ENCODE data around the gene KIFAP3.
"Not testable (repeated sequence)": the region's sequence is repeated elsewhere in the genome, so short reads cannot be mapped to it uniquely, and the experiment has no call there.

KIFAP3 gene

DNA sequence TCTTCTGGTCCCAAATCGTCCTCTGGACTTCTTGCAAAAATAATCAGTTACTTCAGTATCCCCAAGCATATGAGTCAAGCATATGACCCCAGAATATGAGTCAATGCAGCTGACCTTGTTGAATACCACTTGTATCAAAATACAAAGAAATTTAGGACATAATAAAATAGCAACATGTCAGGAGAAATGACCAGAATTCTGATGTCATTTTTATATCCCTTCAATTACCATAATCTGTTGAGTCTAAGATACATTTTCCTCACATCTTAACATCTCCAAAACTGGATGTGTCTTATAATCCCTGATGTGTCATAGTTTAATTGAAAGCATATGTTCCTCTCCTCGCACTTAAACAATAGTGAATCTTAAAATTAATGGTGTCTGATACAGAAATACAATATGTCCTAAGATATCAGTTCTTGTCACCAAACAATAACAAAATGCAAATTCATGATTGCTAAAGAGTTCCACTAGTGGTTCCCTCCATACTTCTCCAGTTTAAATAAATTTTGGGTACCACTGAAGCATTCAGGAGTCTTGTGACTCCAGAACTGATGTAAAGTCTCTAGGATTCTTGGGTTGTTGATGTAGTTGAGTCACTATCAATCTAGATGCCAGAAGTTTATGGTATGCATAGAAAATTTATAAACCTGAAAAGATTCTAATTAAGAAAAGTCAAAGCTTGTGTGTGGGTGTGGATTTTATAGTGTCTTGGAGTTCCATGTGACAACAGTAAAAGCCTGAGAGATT is 41.8 kb downstream of the KIFAP3 start:
- no peak for TF ChIP-seq POLR2A (IDR thresholded peaks at IDR 0.05; ENCODE audit: low read depth, low read length)
- no peak for DNase-seq (ENCODE audit: insufficient read length, low spot score)
- peak; percentile 81 for FAIRE-seq

GRCh38 chr1:170030212-170030611 is 44.3 kb downstream of the KIFAP3 start:
- DNase-seq (ENCODE audit: insufficient read length, low spot score), result no peak
- no peak for FAIRE-seq
- no peak for TF ChIP-seq POLR2A (IDR thresholded peaks at IDR 0.05; ENCODE audit: low read depth, low read length)

GRCh38 chr1:170027760-170028159 is 46.7 kb downstream of the KIFAP3 start:
- FAIRE-seq (no peak), DNase-seq (ENCODE audit: insufficient read length, low spot score) (no peak)
- no peak for TF ChIP-seq POLR2A (IDR thresholded peaks at IDR 0.05; ENCODE audit: low read depth, low read length)

DNA sequence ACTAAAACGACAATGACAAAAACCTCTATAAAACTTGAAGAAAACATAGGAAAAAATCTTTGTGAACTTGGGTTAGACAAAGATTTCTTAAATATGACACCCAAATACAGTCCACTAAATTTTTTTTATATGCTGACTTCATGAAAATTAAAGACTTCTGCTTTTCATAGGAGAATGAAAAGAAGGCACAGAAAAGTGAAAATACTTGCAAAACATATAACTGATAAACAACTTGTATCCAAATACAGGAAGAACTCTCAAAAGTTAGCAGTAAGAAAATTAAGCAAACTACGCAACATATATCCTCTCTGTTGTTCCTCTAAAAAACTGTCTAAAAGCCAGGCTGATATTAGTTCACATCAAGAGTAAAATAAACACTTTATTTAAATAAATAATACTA is 53.6 kb downstream of the KIFAP3 start:
- no peak for TF ChIP-seq POLR2A (IDR thresholded peaks at IDR 0.05; ENCODE audit: low read depth, low read length)
- FAIRE-seq (no peak), DNase-seq (ENCODE audit: insufficient read length, low spot score) (no peak)

- no peak for TF ChIP-seq POLR2A (IDR thresholded peaks at IDR 0.05; ENCODE audit: low read depth, low read length)
- no peak for FAIRE-seq
- no peak for DNase-seq (ENCODE audit: insufficient read length, low spot score)
These were observed 57.0 kb downstream of the KIFAP3 start for GRCh38 chr1:170017478-170017877.

DNA sequence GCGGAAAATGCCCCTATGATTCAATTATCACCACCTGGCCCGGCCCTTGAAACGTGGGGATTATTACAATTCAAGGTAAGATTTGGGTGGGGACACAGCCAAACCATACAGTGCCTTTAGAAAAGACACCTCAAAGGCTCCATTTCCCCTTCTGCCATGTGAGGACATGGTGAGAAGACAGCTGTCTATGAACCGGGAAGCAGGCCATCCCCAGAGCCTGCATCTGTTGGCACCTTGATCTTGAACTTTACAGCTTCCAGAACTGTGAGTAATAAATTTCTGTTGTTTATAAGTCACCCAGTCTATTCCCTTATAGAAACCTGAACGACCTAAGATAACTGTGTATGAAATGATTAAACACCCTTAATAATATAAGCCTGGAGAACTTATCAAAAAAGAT is 61.6 kb downstream of the KIFAP3 start:
- FAIRE-seq (no peak), DNase-seq (ENCODE audit: insufficient read length, low spot score) (no peak)
- no peak for TF ChIP-seq POLR2A (IDR thresholded peaks at IDR 0.05; ENCODE audit: low read depth, low read length)

DNA sequence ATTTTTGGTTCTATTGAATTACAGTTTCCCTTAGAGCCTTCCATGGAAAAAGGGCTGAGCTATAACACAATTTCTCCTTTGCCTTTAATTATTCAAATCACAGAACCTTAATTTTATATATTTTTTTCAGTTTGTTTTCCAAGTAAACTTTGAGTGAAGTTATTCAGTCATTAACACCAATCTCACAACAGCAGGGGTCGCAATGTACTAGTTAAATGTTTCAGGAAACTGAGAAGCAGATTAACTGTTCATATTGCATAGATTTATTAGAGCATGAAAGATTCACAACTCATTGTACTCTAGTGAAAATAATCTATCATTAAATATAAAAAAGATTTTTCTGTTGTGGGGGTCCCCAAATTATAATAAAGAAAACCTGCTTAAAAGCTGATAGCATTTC is 64.1 kb downstream of the KIFAP3 start:
- DNase-seq (ENCODE audit: insufficient read length, low spot score), result no peak
- no peak for FAIRE-seq
- no peak for TF ChIP-seq POLR2A (IDR thresholded peaks at IDR 0.05; ENCODE audit: low read depth, low read length)

DNA sequence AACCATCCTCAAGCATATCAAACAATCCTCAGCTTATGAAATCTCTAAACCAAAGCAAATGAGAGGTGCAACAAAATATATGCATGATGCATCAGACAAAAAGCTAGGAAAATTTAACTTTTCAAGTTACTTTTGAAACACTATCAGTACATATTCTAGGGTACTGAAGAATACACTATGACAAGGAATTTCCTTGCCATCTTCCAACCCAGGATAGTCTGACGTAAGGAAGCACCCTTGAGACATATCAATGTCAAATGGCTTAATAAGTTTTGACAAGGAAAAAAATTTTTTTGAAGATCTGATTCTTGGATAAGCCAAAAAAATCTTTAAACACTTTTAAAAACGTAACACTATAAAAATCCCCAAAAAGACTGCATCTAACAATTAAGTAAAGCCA is 64.9 kb downstream of the KIFAP3 start:
- DNase-seq (ENCODE audit: insufficient read length, low spot score) (no peak), FAIRE-seq (no peak)
- no peak for TF ChIP-seq POLR2A (IDR thresholded peaks at IDR 0.05; ENCODE audit: low read depth, low read length)

DNA sequence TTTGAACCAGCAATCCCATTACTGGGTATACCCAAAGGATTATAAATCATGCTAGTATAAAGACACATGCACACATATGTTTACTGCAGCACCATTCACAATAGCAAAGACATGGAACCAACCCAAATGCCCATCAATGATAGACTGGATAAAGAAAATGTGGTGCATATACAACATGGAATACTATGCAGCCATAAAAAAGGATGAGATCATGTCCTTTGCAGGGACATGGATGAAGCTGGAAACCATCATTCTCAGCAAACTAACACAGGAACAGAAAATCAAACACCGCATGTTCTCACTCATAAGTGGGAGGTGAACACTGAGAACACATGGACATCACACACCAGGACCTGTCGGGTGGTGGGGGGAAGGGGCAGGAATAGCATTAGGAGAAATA is 65.8 kb downstream of the KIFAP3 start:
- DNase-seq (ENCODE audit: insufficient read length, low spot score); FAIRE-seq: not testable (repeated sequence)

DNA sequence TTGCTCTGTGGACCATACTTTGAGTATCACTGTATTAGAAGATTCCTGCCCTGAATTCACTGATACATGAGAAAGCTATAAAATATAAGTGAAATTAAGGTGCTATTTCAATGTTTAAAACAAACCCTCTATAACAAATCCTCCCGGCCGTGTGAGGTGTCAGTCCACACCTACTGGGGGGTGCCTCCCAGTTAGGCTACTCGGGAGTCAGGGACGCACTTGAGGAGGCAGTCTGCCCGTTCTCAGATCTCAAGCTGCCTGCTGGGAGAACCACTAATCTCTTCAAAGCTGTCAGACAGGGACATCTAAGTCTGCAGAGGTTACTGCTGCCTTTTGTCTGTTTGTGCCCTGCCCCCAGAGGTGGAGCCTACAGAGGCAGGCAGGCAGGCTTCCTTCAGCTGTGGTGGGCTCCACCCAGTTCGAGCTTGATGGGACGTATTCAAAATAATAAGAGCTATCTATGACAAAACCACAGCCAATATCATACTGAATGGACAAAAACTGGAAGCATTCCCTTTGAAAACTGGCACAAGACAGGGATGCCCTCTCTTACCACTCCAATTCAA is 71.1 kb downstream of the KIFAP3 start:
- not testable (repeated sequence) for DNase-seq (ENCODE audit: insufficient read length, low spot score); FAIRE-seq

GRCh38 chr1:170001266-170001665 is 73.2 kb downstream of the KIFAP3 start:
- no peak for FAIRE-seq
- no peak for DNase-seq (ENCODE audit: insufficient read length, low spot score)
- no peak for TF ChIP-seq POLR2A (IDR thresholded peaks at IDR 0.05; ENCODE audit: low read depth, low read length)

- DNase-seq (ENCODE audit: insufficient read length, low spot score), result no peak
- no peak for FAIRE-seq
- no peak for TF ChIP-seq POLR2A (IDR thresholded peaks at IDR 0.05; ENCODE audit: low read depth, low read length)
These were observed 74.7 kb downstream of the KIFAP3 start for GRCh38 chr1:169999761-170000160.

GRCh38 chr1:169999331-169999741 is 75.2 kb downstream of the KIFAP3 start:
- TF ChIP-seq POLR2A (IDR thresholded peaks at IDR 0.05; ENCODE audit: low read depth, low read length), result no peak
- FAIRE-seq, result peak; percentile 89
- DNase-seq (ENCODE audit: insufficient read length, low spot score), result no peak

GRCh38 chr1:169995993-169996392 is 78.5 kb downstream of the KIFAP3 start:
- FAIRE-seq (no peak), DNase-seq (ENCODE audit: insufficient read length, low spot score) (no peak)
- no peak for TF ChIP-seq POLR2A (IDR thresholded peaks at IDR 0.05; ENCODE audit: low read depth, low read length)

- TF ChIP-seq POLR2A (IDR thresholded peaks at IDR 0.05; ENCODE audit: low read depth, low read length), result no peak
- DNase-seq (ENCODE audit: insufficient read length, low spot score) (no peak), FAIRE-seq (no peak)
These were observed 85.2 kb downstream of the KIFAP3 start for GRCh38 chr1:169989246-169989645.
